Liver (tissue), 9 donors: ENCODE data around the gene RNF157. TPM values are rescaled to one million over a fixed set of nuclear protein-coding genes. Genes with fewer than 3 reads are reported as not detected.

ENCODE experiments used
- DNase-seq: peaks from one replicate; pipeline ENCODE4 v3.0.0-alpha.2; 2017; ENCODE audit warnings: low spot score
- H3K27ac ChIP-seq, 2 donors: one replicate each; pipeline ENCODE4 v1.7.0; 2013; ENCODE audit warnings: inconsistent platforms in 2 of 2, low read length in 2 of 2, control low read depth in 1 of 2, low read depth in 1 of 2, mild to moderate bottlenecking in 1 of 2
- H3K27me3 ChIP-seq, 4 donors: one replicate each; pipeline versions ENCODE4 v1.6.1 to v1.7.0; 2013; ENCODE audit warnings: low read length in 3 of 4, inconsistent platforms in 1 of 4, mild to moderate bottlenecking in 1 of 4, moderate library complexity in 1 of 4; ENCODE audit not compliant: control insufficient read depth in 4 of 4, insufficient read depth in 4 of 4
- H3K36me3 ChIP-seq, 4 donors: one replicate each; pipeline versions ENCODE4 v1.6.1 to v1.7.0; 2013; ENCODE audit warnings: low read length in 3 of 4, mild to moderate bottlenecking in 3 of 4, low read depth in 1 of 4, moderate library complexity in 1 of 4; ENCODE audit not compliant: control insufficient read depth in 4 of 4, insufficient read depth in 3 of 4
- H3K4me1 ChIP-seq, 4 donors: one replicate each; pipeline versions ENCODE4 v1.6.1 to v1.7.0; 2013; ENCODE audit warnings: low read length in 3 of 4, mild to moderate bottlenecking in 3 of 4, moderate library complexity in 1 of 4; ENCODE audit not compliant: control insufficient read depth in 4 of 4, insufficient read depth in 4 of 4
- H3K4me3 ChIP-seq, 3 donors: one replicate each; pipeline versions ENCODE4 v1.6.1 to v1.7.0; 2013; ENCODE audit warnings: low read length in 3 of 3, control low read depth in 1 of 3, low read depth in 1 of 3, mild to moderate bottlenecking in 1 of 3
- H3K9ac ChIP-seq, 2 donors: one replicate each; pipeline ENCODE4 v1.7.0; 2013; ENCODE audit warnings: low read length in 2 of 2, mild to moderate bottlenecking in 2 of 2, moderate library complexity in 2 of 2, control low read depth in 1 of 2, low read depth in 1 of 2
- H3K9me3 ChIP-seq, 4 donors: one replicate each; pipeline versions ENCODE4 v1.6.1 to v1.7.0; 2013; ENCODE audit warnings: low read length in 3 of 4; ENCODE audit not compliant: control insufficient read depth in 4 of 4
- ATF3 ChIP-seq: IDR thresholded peaks from 2 replicates; pipeline ENCODE4 v1.6.1; 2016; ENCODE audit warnings: antibody characterized with exemption
- CTCF ChIP-seq: fragments of 150-350 bp; IDR thresholded peaks from 2 replicates; pipeline ENCODE4 v1.5.1; 2017; ENCODE audit warnings: improper control_type of control experiment, low read depth, low read length; ENCODE audit not compliant: missing input control
- EGR1 ChIP-seq, 2 donors: IDR thresholded peaks; 2 replicates each; pipeline ENCODE4 v1.6.1; 2016 to 2018; ENCODE audit warnings: antibody characterized with exemption in 2 of 2, low read depth in 2 of 2
- FOXA1 ChIP-seq: IDR thresholded peaks from 2 replicates; pipeline ENCODE4 v1.6.1; 2016; ENCODE audit warnings: antibody characterized with exemption
- FOXA2 ChIP-seq: IDR thresholded peaks from 2 replicates; pipeline ENCODE4 v1.6.1; 2016; ENCODE audit warnings: antibody characterized with exemption
- GABPA ChIP-seq, 2 donors: IDR thresholded peaks in 1 of 2; conservative IDR thresholded peaks in 1 of 2; 2 replicates each; pipeline ENCODE4 v1.6.1; 2016; ENCODE audit warnings: antibody characterized with exemption in 2 of 2, mild to moderate bottlenecking in 1 of 2, moderate library complexity in 1 of 2
- HNF4A ChIP-seq, 2 donors: conservative IDR thresholded peaks; 2 replicates each; pipeline ENCODE4 v1.6.1; 2016; ENCODE audit warnings: antibody characterized with exemption in 2 of 2, mild to moderate bottlenecking in 2 of 2
- HNF4G ChIP-seq: IDR thresholded peaks from 2 replicates; pipeline ENCODE4 v1.6.1; 2016; ENCODE audit warnings: antibody characterized with exemption
- JUND ChIP-seq, 2 donors: IDR thresholded peaks; 2 replicates each; pipeline ENCODE4 v1.6.1; 2016; ENCODE audit warnings: antibody characterized with exemption in 2 of 2
- MAX ChIP-seq: IDR thresholded peaks from 2 replicates; pipeline ENCODE4 v1.6.1; 2016; ENCODE audit warnings: antibody characterized with exemption
- NR2F2 ChIP-seq: IDR thresholded peaks from 2 replicates; pipeline ENCODE4 v1.6.1; 2016; ENCODE audit warnings: antibody characterized with exemption
- RAD21 ChIP-seq, 2 donors: IDR thresholded peaks; 2 replicates each; pipeline ENCODE4 v1.6.1; 2016; ENCODE audit warnings: antibody characterized with exemption in 2 of 2, mild to moderate bottlenecking in 2 of 2
- RXRA ChIP-seq, 2 donors: IDR thresholded peaks; 2 replicates each; pipeline ENCODE4 v1.6.1; 2017 to 2018; ENCODE audit warnings: antibody characterized with exemption in 2 of 2, mild to moderate bottlenecking in 1 of 2
- SP1 ChIP-seq: IDR thresholded peaks from 2 replicates; pipeline ENCODE4 v1.6.1; 2018; ENCODE audit warnings: antibody characterized with exemption, mild to moderate bottlenecking
- TAF1 ChIP-seq: conservative IDR thresholded peaks from 2 replicates; pipeline ENCODE4 v1.6.1; 2016; ENCODE audit warnings: antibody characterized with exemption, mild to moderate bottlenecking
- YY1 ChIP-seq: IDR thresholded peaks from 2 replicates; pipeline ENCODE4 v1.6.1; 2016; ENCODE audit warnings: antibody characterized with exemption, mild to moderate bottlenecking
- WGBS: extraction: QIAGEN DNeasy Blood & Tissue Kit; methylation state at CpG from one replicate; pipeline ENCODE4 v1.1.7; 2013; 5-methylcytosine and 5-hydroxymethylcytosine counted together
- polyA plus RNA-seq, 2 donors: library from polyadenylated mRNA; stranded (reverse) in 1 of 2; unstranded in 1 of 2; fragments of 200-250 nt in 1 of 2; fragments of >200 nt in 1 of 2; fragmentation: Nextera tagmentation in 1 of 2; extraction: Ambion mirVana in 1 of 2; gene quantifications; one replicate each; pipeline versions ENCODE4 v1.2.1 to v1.2.3, GENCODE V29; 2013 to 2015
- total RNA-seq, 2 donors: library from RNA; depleted of rRNA; stranded (reverse); fragments of >200 nt; gene quantifications; one replicate each; pipeline ENCODE4 v1.2.3, GENCODE V29; 2014
- TF ChIP-seq, protein P1 (sequence below): IDR thresholded peaks from 2 replicates; pipeline ENCODE4 v1.6.1; 2016; ENCODE audit warnings: antibody characterized with exemption
- TF ChIP-seq, protein P2 (sequence below): IDR thresholded peaks from 2 replicates; pipeline ENCODE4 v1.6.1; 2016; ENCODE audit warnings: antibody characterized with exemption, mild to moderate bottlenecking
- donor health status: healthy.
- donor health status: healthy.
- donor health status: healthy.
- donor health status: healthy.
- donor health status: healthy.

RNF157 gene
- total and polyA plus RNA-seq, 4 donors, result 0.42 to 2.9 (median 0.66) TPM

DNA sequence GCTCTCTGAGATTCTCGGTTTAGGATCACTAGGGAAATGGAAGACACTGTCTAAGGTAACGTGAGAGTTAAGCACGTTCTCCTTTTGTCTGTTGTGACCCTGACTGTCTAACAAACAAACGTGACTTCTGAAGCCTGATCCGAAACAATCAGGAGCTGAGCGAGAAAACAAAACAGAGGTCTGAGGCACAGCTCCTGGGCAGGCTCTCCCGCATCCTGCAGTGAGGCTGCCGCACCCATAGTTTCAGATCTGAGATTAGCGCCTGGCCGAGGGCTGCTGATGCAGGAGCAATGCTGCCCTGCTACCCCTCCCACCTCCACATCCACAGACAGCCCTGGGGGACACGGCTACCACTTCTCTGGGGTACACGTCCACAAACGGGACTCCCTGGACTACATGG lies 46.7 kb downstream of the RNF157 start:
- TF ChIP-seq YY1 (no peak), JUND (IDR thresholded peaks at IDR 0.05) (no peak), CTCF (no peak), MAX (no peak), SP1 (no peak), NR2F2 (no peak), GABPA (IDR thresholded peaks at IDR 0.05 in 1 of 2, conservative IDR thresholded peaks at IDR 0.05 in 1 of 2) (no peak), FOXA1 (no peak), ATF3 (no peak), HNF4G (no peak), HNF4A (conservative IDR thresholded peaks at IDR 0.05) (no peak), RXRA (IDR thresholded peaks at IDR 0.05) (no peak), FOXA2 (no peak), TAF1 (no peak)
- TF ChIP-seq, protein P1, sequence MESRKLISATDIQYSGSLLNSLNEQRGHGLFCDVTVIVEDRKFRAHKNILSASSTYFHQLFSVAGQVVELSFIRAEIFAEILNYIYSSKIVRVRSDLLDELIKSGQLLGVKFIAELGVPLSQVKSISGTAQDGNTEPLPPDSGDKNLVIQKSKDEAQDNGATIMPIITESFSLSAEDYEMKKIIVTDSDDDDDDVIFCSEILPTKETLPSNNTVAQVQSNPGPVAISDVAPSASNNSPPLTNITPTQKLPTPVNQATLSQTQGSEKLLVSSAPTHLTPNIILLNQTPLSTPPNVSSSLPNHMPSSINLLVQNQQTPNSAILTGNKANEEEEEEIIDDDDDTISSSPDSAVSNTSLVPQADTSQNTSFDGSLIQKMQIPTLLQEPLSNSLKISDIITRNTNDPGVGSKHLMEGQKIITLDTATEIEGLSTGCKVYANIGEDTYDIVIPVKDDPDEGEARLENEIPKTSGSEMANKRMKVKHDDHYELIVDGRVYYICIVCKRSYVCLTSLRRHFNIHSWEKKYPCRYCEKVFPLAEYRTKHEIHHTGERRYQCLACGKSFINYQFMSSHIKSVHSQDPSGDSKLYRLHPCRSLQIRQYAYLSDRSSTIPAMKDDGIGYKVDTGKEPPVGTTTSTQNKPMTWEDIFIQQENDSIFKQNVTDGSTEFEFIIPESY, result no peak
- no peak overlapping the region for H3K9ac ChIP-seq
- H3K36me3 ChIP-seq, result no peaks in the 10 kb centered on the region
- no peak overlapping the region for H3K27ac ChIP-seq
- DNase-seq, result no peak
- H3K27me3 ChIP-seq, result no peaks in the 10 kb centered on the region
- peaks cover 4 to 19% (median 14%) of the 10 kb centered on the region in 4 donors for H3K4me1 ChIP-seq
- WGBS, result 91% methylated on average over 13 of the region's 13 CpGs
- no peaks in the 10 kb centered on the region for H3K9me3 ChIP-seq
- no peak overlapping the region for H3K4me3 ChIP-seq

DNA sequence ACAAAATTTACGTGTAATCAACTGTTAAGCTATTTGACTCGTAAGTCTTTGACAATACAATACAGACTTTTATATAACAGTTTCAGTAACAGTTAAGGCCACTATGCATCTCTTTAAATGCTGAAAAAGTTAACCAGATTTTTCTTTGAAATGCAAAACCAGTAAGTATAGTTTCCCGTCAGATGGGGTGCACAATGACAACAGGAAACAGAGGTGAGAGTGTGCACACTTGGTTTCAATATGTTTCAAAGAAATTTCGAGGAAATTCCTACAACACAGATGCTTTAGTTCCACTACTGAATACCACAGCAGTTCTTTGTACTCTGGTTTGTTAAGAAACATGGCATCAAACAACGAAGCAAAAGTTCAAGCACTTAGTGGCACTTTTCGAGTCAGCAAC lies 48.4 kb downstream of the RNF157 start:
- Histone ChIP-seq H3K4me1 (peaks cover 3 to 10% (median 5%) of the 10 kb centered on the region in 4 donors), H3K9me3 (no peaks in the 10 kb centered on the region), H3K4me3 (no peak overlapping the region), H3K9ac (no peak overlapping the region), H3K36me3 (no peaks in the 10 kb centered on the region), H3K27me3 (no peaks in the 10 kb centered on the region), H3K27ac (no peak overlapping the region)
- TF ChIP-seq TAF1, result no peak
- 69% methylated on average over 6 of the region's 6 CpGs for WGBS
- no peak for DNase-seq

GRCh38 chr17:76189741-76190140 lies 50.6 kb downstream of the RNF157 start:
- H3K4me1 ChIP-seq, result peaks cover 0 to under 1% (median 0%) of the 10 kb centered on the region in 4 donors
- H3K9ac ChIP-seq, result no peak overlapping the region
- WGBS, result 93% methylated on average over 4 of the region's 4 CpGs
- H3K36me3 ChIP-seq, result no peaks in the 10 kb centered on the region
- no peak overlapping the region for H3K27ac ChIP-seq
- no peaks in the 10 kb centered on the region for H3K27me3 ChIP-seq
- no peaks in the 10 kb centered on the region for H3K9me3 ChIP-seq
- no peak for DNase-seq
- H3K4me3 ChIP-seq, result no peak overlapping the region
- TF ChIP-seq FOXA2 (no peak), EGR1 (IDR thresholded peaks at IDR 0.05; ENCODE audit: low read depth in 2 of 2) (no peak), HNF4G (no peak), RAD21 (IDR thresholded peaks at IDR 0.05) (no peak), ATF3 (no peak), RXRA (IDR thresholded peaks at IDR 0.05) (no peak), MAX (no peak), CTCF (no peak), FOXA1 (no peak), YY1 (no peak), TAF1 (no peak)
- TF ChIP-seq, protein P2, sequence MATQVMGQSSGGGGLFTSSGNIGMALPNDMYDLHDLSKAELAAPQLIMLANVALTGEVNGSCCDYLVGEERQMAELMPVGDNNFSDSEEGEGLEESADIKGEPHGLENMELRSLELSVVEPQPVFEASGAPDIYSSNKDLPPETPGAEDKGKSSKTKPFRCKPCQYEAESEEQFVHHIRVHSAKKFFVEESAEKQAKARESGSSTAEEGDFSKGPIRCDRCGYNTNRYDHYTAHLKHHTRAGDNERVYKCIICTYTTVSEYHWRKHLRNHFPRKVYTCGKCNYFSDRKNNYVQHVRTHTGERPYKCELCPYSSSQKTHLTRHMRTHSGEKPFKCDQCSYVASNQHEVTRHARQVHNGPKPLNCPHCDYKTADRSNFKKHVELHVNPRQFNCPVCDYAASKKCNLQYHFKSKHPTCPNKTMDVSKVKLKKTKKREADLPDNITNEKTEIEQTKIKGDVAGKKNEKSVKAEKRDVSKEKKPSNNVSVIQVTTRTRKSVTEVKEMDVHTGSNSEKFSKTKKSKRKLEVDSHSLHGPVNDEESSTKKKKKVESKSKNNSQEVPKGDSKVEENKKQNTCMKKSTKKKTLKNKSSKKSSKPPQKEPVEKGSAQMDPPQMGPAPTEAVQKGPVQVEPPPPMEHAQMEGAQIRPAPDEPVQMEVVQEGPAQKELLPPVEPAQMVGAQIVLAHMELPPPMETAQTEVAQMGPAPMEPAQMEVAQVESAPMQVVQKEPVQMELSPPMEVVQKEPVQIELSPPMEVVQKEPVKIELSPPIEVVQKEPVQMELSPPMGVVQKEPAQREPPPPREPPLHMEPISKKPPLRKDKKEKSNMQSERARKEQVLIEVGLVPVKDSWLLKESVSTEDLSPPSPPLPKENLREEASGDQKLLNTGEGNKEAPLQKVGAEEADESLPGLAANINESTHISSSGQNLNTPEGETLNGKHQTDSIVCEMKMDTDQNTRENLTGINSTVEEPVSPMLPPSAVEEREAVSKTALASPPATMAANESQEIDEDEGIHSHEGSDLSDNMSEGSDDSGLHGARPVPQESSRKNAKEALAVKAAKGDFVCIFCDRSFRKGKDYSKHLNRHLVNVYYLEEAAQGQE, result no peak
